ENCODE measurements around the gene CYP2E1.
"Not testable (repeated sequence)": the region's sequence is repeated elsewhere in the genome, so short reads cannot be mapped to it uniquely, and the experiment has no call there.

DNA sequence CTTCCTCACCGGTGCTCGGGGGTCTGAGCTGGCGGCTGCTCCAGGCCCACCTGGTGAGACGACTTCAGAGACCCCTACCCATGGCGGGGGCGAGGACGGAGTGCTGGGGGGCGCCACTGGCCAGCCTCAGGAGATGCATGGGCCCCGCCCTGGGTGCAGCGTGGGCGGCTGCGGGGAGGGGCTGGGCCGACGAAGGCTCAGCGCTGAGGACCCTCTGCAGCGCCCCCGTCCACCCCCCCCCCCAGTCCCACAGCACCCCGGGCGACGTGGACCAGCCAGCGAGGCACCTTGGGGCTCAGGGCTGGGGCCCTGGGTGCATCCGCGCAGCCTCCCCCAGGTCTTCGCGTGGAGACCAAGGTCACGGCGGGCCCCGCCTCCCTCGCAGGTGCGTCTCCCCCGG is 49.9 kb downstream of the CYP2E1 start:
- TF ChIP-seq, protein P1, sequence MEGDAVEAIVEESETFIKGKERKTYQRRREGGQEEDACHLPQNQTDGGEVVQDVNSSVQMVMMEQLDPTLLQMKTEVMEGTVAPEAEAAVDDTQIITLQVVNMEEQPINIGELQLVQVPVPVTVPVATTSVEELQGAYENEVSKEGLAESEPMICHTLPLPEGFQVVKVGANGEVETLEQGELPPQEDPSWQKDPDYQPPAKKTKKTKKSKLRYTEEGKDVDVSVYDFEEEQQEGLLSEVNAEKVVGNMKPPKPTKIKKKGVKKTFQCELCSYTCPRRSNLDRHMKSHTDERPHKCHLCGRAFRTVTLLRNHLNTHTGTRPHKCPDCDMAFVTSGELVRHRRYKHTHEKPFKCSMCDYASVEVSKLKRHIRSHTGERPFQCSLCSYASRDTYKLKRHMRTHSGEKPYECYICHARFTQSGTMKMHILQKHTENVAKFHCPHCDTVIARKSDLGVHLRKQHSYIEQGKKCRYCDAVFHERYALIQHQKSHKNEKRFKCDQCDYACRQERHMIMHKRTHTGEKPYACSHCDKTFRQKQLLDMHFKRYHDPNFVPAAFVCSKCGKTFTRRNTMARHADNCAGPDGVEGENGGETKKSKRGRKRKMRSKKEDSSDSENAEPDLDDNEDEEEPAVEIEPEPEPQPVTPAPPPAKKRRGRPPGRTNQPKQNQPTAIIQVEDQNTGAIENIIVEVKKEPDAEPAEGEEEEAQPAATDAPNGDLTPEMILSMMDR (IDR thresholded peaks at IDR 0.05): not testable (repeated sequence)
- TF ChIP-seq POLR2A (IDR thresholded peaks at IDR 0.05): not testable (repeated sequence)
